K562 (cell line): ENCODE results near the gene ZNF319. TPM values are rescaled to one million over a fixed set of nuclear protein-coding genes. Genes with fewer than 3 reads are reported as not detected.
A peak's percentile ranks its signal among the peaks of the same experiment; 100 is the strongest.

Experiments
- CAMTA2 ChIP-seq: fragments of 250-450 bp; sonication (Bioruptor Pico); conservative IDR thresholded peaks from 2 replicates; pipeline ENCODE4 v1.5.1; 2022
- CTCF ChIP-seq, 3 experiments: IDR thresholded peaks in 2 of 3; conservative IDR thresholded peaks in 1 of 3; 2 replicates each; pipeline ENCODE4 v1.5.1; 2011 to 2012; ENCODE audit warnings: low read length in 3 of 3, mild to moderate bottlenecking in 3 of 3, control low read depth in 2 of 3, improper control_type of control experiment in 1 of 3, inconsistent platforms in 1 of 3, low read depth in 1 of 3, mixed read lengths in 1 of 3, moderate library complexity in 1 of 3; ENCODE audit not compliant: insufficient read depth in 2 of 3
- ETS2 ChIP-seq: IDR thresholded peaks from 2 replicates; pipeline ENCODE4 v1.6.1; 2016; ENCODE audit warnings: borderline replicate concordance, missing genetic modification characterization, mild to moderate bottlenecking, moderate library complexity, missing compliant biosample characterization; ENCODE audit not compliant: poor library complexity, severe bottlenecking
- MCM7 ChIP-seq, 2 experiments: fragments of 450-650 bp; IDR thresholded peaks; 2 replicates each; pipeline ENCODE4 v1.6.1; 2016 to 2018
- NONO ChIP-seq, 2 experiments: fragments of 200-400 bp in 1 of 2; fragments of 450-650 bp in 1 of 2; formaldehyde crosslinking in 1 of 2; IDR thresholded peaks; 2 replicates each; pipeline ENCODE4 v1.6.1; 2017; ENCODE audit warnings: low read depth in 2 of 2, mild to moderate bottlenecking in 2 of 2, moderate library complexity in 2 of 2, low read length in 1 of 2
- POLR2A ChIP-seq: fragments of 450-650 bp; conservative IDR thresholded peaks from 2 replicates; pipeline ENCODE4 v1.6.1; 2016
- SMC3 ChIP-seq: conservative IDR thresholded peaks from 2 replicates; pipeline ENCODE4 v1.6.1; 2011; ENCODE audit warnings: low read depth, low read length, improper control_type of control experiment; ENCODE audit not compliant: insufficient read depth
- ZNF217 ChIP-seq: sonication (generic); formaldehyde crosslinking; IDR thresholded peaks from 2 replicates; pipeline ENCODE4 v1.8.0; 2022; ENCODE audit warnings: mild to moderate bottlenecking, missing genetic modification reagents
- ZNF511 ChIP-seq: sonication (generic); formaldehyde crosslinking; IDR thresholded peaks from 2 replicates; pipeline ENCODE4 v1.8.0; 2022; ENCODE audit warnings: mild to moderate bottlenecking, missing genetic modification reagents
- ZNF609 ChIP-seq: sonication (generic); formaldehyde crosslinking; IDR thresholded peaks from 2 replicates; pipeline ENCODE4 v1.8.1; 2023; ENCODE audit warnings: missing genetic modification reagents, mild to moderate bottlenecking, borderline replicate concordance
- polyA plus RNA-seq, 8 experiments: library from polyadenylated mRNA; depleted of rRNA in 4 of 8; stranded (reverse) in 5 of 8; unstranded in 3 of 8; fragments of >200 nt; fragmentation: Nextera tagmentation in 2 of 8; fragmentation: Illumina TruSeq in 1 of 8; extraction: Ambion mirVana in 2 of 8; extraction: Trizol in 1 of 8; gene quantifications; 2 replicates each; pipeline versions ENCODE4 v1.2.1 to v1.2.3, GENCODE V29; 2011 to 2014; ENCODE audit warnings: inconsistent platforms in 1 of 8, missing spikeins in 1 of 8
- total RNA-seq, 7 experiments: library from RNA; depleted of rRNA in 6 of 7; stranded (reverse); fragments of >200 nt in 6 of 7; fragmentation: Illumina TruSeq in 2 of 7; extraction: Trizol in 2 of 7; gene quantifications; 2 replicates each; pipeline versions ENCODE4 v1.2.1 to v1.2.3, GENCODE V29; 2011 to 2021; ENCODE audit warnings: low replicate concordance in 1 of 7
- TF ChIP-seq, protein P1 (sequence below): fragments of 450-650 bp; formaldehyde crosslinking; IDR thresholded peaks from 2 replicates; pipeline ENCODE4 v1.4.0; 2022; ENCODE audit warnings: missing genetic modification characterization
- TF ChIP-seq, protein P2 (sequence below): fragments of 450-650 bp; IDR thresholded peaks from 2 replicates; pipeline ENCODE4 v1.6.1; 2017; ENCODE audit warnings: mild to moderate bottlenecking, moderate library complexity

Gene ZNF319
- total and polyA plus RNA-seq, 9 of the 15 experiments (the other 6 are each of a cell fraction or from before 2014, with no cell fraction given), result 0.20 to 5.7 (median 1.4) TPM

DNA sequence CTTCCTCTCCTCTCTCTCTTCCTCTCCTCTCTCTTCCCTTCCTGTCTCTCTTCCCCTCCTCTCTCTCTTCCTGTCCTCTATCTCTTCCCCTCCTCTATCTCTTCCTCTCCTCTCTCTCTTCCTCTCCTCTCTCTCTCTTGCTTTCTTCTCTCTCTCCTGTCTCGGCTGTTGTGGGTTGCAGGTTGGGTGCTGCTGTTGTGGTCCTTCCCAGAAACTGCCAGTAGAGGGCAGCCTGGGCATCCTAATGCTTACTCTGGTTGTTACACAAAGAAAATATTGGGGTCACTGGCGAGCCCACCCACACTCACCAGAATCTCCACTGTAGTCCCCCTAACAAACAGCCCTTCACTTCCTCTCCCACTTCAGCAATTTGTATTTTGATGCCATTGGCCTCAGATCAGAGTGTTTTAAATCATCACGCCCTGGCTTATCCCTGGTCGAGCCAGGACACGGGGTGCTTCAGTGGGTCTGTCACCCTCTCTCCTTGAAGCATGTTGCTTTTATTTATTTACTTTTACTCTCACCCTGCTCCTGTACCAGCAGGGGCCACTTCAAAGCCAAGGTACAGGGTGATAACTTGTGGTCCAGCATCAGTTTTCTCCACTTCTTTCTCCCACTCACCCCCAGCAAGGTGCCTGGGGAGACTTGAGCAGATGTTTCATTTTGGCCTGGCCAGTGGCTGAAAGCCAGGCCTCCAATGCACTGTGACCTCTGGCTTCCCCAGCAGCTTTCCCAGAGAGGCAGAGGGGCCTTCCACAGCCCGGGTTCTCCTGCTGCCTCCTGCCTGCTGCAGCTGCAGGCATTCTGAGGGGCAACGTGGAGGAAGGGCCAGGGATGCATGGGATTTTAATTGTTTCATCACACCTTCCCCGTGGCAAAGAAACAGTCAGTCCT is 20.4 kb upstream of the ZNF319 start (continued):
- TF ChIP-seq CTCF (IDR thresholded peaks at IDR 0.05 in 2 of 3, conservative IDR thresholded peaks at IDR 0.05 in 1 of 3; ENCODE audit: insufficient read depth in 2 of 3, low read depth in 1 of 3, low read length in 3 of 3) (peak; percentile 83 to 93 (median 90)), CAMTA2 (CRISPR knock-in tag) (no peak), ZNF511 (CRISPR knock-in tag) (no peak), NONO (IDR thresholded peaks at IDR 0.05; ENCODE audit: low read depth in 2 of 2, low read length in 1 of 2) (no peak), MCM7 (IDR thresholded peaks at IDR 0.05) (no peak), POLR2A (no peak), ZNF609 (CRISPR knock-in tag) (no peak), SMC3 (peak; percentile 90), ETS2 (no peak), ZNF217 (CRISPR knock-in tag) (no peak)
- TF ChIP-seq, protein P1, sequence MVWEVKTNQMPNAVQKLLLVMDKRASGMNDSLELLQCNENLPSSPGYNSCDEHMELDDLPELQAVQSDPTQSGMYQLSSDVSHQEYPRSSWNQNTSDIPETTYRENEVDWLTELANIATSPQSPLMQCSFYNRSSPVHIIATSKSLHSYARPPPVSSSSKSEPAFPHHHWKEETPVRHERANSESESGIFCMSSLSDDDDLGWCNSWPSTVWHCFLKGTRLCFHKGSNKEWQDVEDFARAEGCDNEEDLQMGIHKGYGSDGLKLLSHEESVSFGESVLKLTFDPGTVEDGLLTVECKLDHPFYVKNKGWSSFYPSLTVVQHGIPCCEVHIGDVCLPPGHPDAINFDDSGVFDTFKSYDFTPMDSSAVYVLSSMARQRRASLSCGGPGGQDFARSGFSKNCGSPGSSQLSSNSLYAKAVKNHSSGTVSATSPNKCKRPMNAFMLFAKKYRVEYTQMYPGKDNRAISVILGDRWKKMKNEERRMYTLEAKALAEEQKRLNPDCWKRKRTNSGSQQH (CRISPR knock-in tag), result peak; percentile 36; the same call in 1 of the 2 replicates
- TF ChIP-seq, protein P2, sequence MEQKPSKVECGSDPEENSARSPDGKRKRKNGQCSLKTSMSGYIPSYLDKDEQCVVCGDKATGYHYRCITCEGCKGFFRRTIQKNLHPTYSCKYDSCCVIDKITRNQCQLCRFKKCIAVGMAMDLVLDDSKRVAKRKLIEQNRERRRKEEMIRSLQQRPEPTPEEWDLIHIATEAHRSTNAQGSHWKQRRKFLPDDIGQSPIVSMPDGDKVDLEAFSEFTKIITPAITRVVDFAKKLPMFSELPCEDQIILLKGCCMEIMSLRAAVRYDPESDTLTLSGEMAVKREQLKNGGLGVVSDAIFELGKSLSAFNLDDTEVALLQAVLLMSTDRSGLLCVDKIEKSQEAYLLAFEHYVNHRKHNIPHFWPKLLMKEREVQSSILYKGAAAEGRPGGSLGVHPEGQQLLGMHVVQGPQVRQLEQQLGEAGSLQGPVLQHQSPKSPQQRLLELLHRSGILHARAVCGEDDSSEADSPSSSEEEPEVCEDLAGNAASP, result no peak
